G401.6 (cell line): ENCODE measurements around the gene MCOLN3.
"Not testable (repeated sequence)": the region's sequence is repeated elsewhere in the genome, so short reads cannot be mapped to it uniquely, and the experiment has no call there.

Experiments
- FAIRE-seq: peaks from 2 replicates; lab custom pipeline; 2012; peaks lifted over from hg19 to GRCh38; lab: Jason Lieb, UNC

MCOLN3 gene

GRCh38 chr1:85047472-85048295 lies 616 bp downstream of the MCOLN3 start:
- FAIRE-seq, result no peak

GRCh38 chr1:85047144-85047471 lies 1.2 kb downstream of the MCOLN3 start:
- FAIRE-seq, result no peak

GRCh38 chr1:85042413-85042812 lies 5.9 kb downstream of the MCOLN3 start:
- no peak for FAIRE-seq

- no peak for FAIRE-seq
Measured at GRCh38 chr1:85041793-85042192, 6.5 kb downstream of the MCOLN3 start.

- no peak for FAIRE-seq
Measured at GRCh38 chr1:85033221-85033620, 15.1 kb downstream of the MCOLN3 start.

- no peak for FAIRE-seq
Measured at GRCh38 chr1:85030536-85030935, 17.8 kb downstream of the MCOLN3 start.

GRCh38 chr1:85028151-85028550 lies 20.1 kb downstream of the MCOLN3 start:
- no peak for FAIRE-seq

GRCh38 chr1:85027242-85027983 lies 20.9 kb downstream of the MCOLN3 start:
- no peak for FAIRE-seq

GRCh38 chr1:85025940-85026339 lies 22.4 kb downstream of the MCOLN3 start:
- no peak for FAIRE-seq

- FAIRE-seq, result no peak
Measured at GRCh38 chr1:85024736-85025135, 23.6 kb downstream of the MCOLN3 start.

- no peak for FAIRE-seq
Measured at GRCh38 chr1:85022700-85023099, 25.6 kb downstream of the MCOLN3 start.

GRCh38 chr1:85019994-85020393 lies 28.3 kb downstream of the MCOLN3 start:
- FAIRE-seq, result no peak

GRCh38 chr1:85015826-85016225 lies 32.5 kb downstream of the MCOLN3 start:
- no peak for FAIRE-seq

- not testable (repeated sequence) for FAIRE-seq
Measured at GRCh38 chr1:85005641-85006040, 42.7 kb downstream of the MCOLN3 start.

- FAIRE-seq, result no peak
Measured at GRCh38 chr1:85001742-85002141, 46.6 kb downstream of the MCOLN3 start.

GRCh38 chr1:84998642-84999280 lies 49.5 kb downstream of the MCOLN3 start:
- FAIRE-seq, result no peak

GRCh38 chr1:84997667-84998600 lies 50.4 kb downstream of the MCOLN3 start:
- no peak for FAIRE-seq

- FAIRE-seq, result no peak
Measured at GRCh38 chr1:84996846-84997666, 51.2 kb downstream of the MCOLN3 start, which contains the start of gene MCOLN2. Gene MCOLN2 (minus strand): TSS chr1:84997113. CDS start chr1:84996872, 241 bp downstream.

GRCh38 chr1:84995484-84996334 lies 52.6 kb downstream of the MCOLN3 start:
- no peak for FAIRE-seq
